Astrocyte (in vitro differentiated cells and primary cell): Measurements from ENCODE around the gene MRPL42.

Experiments
- EZH2 ChIP-seq: IDR thresholded peaks from 2 replicates; pipeline ENCODE4 v1.6.1; 2012; ENCODE audit warnings: mild to moderate bottlenecking, low read length, inconsistent platforms; ENCODE audit not compliant: insufficient read depth
- TF ChIP-seq, protein P1 (sequence below): IDR thresholded peaks from 2 replicates; pipeline ENCODE4 v1.5.1; 2011; ENCODE audit warnings: low read depth, mild to moderate bottlenecking, inconsistent platforms, low read length, moderate library complexity; ENCODE audit not compliant: insufficient read depth

DNA sequence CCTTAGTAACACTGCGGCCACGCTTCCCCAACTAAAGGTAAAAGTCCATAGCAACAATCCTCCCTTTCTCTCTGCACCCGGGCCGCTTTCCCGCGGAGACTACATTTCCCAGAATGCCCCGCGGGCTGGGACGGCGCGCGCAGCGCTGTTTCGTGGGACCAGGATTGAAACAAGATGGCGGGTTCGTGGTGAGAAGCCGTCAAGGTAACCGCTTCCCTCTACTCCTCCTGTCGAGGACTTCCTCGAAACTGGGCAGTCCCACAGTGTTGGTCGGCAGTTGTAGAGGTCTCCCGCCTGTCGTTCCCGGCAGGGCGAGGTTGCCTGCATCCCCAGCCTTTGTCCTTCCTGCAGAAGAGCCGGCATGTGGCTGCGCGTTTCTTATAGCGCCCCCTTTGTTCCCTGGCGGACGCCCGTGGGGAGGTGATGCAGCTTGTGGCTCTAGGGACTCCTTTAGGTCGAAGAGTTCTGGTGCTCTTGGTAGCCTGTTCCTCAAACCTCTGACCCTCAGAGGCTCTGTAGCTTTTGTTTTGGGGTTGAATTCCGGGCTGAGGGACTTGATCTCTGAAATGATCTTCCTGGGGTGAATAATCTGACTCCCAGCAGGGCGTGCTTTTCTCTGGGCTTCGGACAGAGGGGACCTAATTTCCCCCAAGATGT is at the start of gene MRPL42:
- TF ChIP-seq, protein P1, sequence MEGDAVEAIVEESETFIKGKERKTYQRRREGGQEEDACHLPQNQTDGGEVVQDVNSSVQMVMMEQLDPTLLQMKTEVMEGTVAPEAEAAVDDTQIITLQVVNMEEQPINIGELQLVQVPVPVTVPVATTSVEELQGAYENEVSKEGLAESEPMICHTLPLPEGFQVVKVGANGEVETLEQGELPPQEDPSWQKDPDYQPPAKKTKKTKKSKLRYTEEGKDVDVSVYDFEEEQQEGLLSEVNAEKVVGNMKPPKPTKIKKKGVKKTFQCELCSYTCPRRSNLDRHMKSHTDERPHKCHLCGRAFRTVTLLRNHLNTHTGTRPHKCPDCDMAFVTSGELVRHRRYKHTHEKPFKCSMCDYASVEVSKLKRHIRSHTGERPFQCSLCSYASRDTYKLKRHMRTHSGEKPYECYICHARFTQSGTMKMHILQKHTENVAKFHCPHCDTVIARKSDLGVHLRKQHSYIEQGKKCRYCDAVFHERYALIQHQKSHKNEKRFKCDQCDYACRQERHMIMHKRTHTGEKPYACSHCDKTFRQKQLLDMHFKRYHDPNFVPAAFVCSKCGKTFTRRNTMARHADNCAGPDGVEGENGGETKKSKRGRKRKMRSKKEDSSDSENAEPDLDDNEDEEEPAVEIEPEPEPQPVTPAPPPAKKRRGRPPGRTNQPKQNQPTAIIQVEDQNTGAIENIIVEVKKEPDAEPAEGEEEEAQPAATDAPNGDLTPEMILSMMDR, result peak; percentile 66
- TF ChIP-seq EZH2, result no peak
